ENCODE results near the gene PRDM16. TPM values are rescaled to one million over a fixed set of nuclear protein-coding genes. Genes with fewer than 3 reads are reported as not detected.

The PRDM16 gene
- total and polyA plus RNA-seq, 2 of the 13 experiments (the other 11 are each of a cell fraction or from before 2014, with no cell fraction given) = 0.15 to 0.81 TPM

- TF ChIP-seq FIP1L1 (IDR thresholded peaks at IDR 0.05; ENCODE audit: borderline replicate concordance, insufficient read depth, low read depth, low read length) (no peak), ZFP36L1 (CRISPR knock-in tag; IDR thresholded peaks at IDR 0.05) (no peak), ZNF329 (CRISPR knock-in tag; IDR thresholded peaks at IDR 0.05; ENCODE audit: low read depth) (no peak), ISL2 (CRISPR knock-in tag; IDR thresholded peaks at IDR 0.05) (0 out of 2 replicates have a peak, but pooled peaks have one; percentile 16), ZNF484 (CRISPR knock-in tag; IDR thresholded peaks at IDR 0.05; ENCODE audit: borderline replicate concordance, low read depth) (no peak), KDM4B (CRISPR knock-in tag; IDR thresholded peaks at IDR 0.05) (no peak), ZBTB7A (CRISPR knock-in tag; IDR thresholded peaks at IDR 0.05) (peak; percentile 82), ZNF879 (CRISPR knock-in tag; IDR thresholded peaks at IDR 0.05) (0 out of 2 replicates have a peak, but pooled peaks have one; percentile 14), E2F1 (CRISPR knock-in tag; IDR thresholded peaks at IDR 0.05) (no peak), ZNF407 (CRISPR knock-in tag; IDR thresholded peaks at IDR 0.05; ENCODE audit: not compliant biosample characterization) (no peak), PHF8 (CRISPR knock-in tag; IDR thresholded peaks at IDR 0.05) (peak; percentile 60), NFIC (IDR thresholded peaks at IDR 0.05; ENCODE audit: low read length) (no peak), SRSF9 (IDR thresholded peaks at IDR 0.05; ENCODE audit: borderline replicate concordance, insufficient read depth, low read depth, low read length, poor library complexity, severe bottlenecking) (no peak), ZNF460 (CRISPR knock-in tag; IDR thresholded peaks at IDR 0.05; ENCODE audit: borderline replicate concordance) (no peak), CEBPG (CRISPR knock-in tag; IDR thresholded peaks at IDR 0.05) (no peak), MYC (CRISPR knock-in tag; IDR thresholded peaks at IDR 0.05; ENCODE audit: borderline replicate concordance) (0 out of 2 replicates have a peak, but pooled peaks have one; percentile 28), GATAD2A (CRISPR knock-in tag; IDR thresholded peaks at IDR 0.05) (0 out of 2 replicates have a peak, but pooled peaks have one; percentile 25), ATRX (CRISPR knock-in tag; IDR thresholded peaks at IDR 0.05; ENCODE audit: borderline replicate concordance) (no peak), PBX2 (CRISPR knock-in tag; IDR thresholded peaks at IDR 0.05) (no peak)
Measured at GRCh38 chr1:3170561-3171453, 101.8 kb downstream of the PRDM16 start (continued).
